Activated CD8-positive, alpha-beta memory T cell treated with anti-CD3 and anti-CD28 coated beads, Interleukin-2, amount 50 U/mL, for 48 hours (primary cell): Measurements from ENCODE around the gene SPATA31E1.
"Not testable (repeated sequence)": the region's sequence is repeated elsewhere in the genome, so short reads cannot be mapped to it uniquely, and the experiment has no call there.

Experiments
- DNase-seq: peaks from one replicate; pipeline ENCODE4 v3.0.0-alpha.2; 2020

The SPATA31E1 gene

GRCh38 chr9:87937352-87937751 is 54.7 kb downstream of the SPATA31E1 start:
- DNase-seq: not testable (repeated sequence)

GRCh38 chr9:87937918-87938317 is 55.2 kb downstream of the SPATA31E1 start:
- not testable (repeated sequence) for DNase-seq

GRCh38 chr9:87938336-87938735 is 55.7 kb downstream of the SPATA31E1 start:
- DNase-seq: not testable (repeated sequence)
